Stimulated activated CD4-positive, alpha-beta T cell treated with anti-CD3 and anti-CD28 coated beads, Interleukin-2, amount 100 ng/mL, for 4 hours (primary cell): ENCODE results near the gene NTRK2.

Experiments used
- DNase-seq: peaks from one replicate; pipeline ENCODE4 v3.0.0-alpha.2; 2020; ENCODE audit warnings: low read depth

Gene NTRK2

GRCh38 chr9:84975926-84976325 lies 306.4 kb downstream of the NTRK2 start:
- DNase-seq: no peak

GRCh38 chr9:84978661-84979060 lies 309.1 kb downstream of the NTRK2 start:
- no peak for DNase-seq

DNA sequence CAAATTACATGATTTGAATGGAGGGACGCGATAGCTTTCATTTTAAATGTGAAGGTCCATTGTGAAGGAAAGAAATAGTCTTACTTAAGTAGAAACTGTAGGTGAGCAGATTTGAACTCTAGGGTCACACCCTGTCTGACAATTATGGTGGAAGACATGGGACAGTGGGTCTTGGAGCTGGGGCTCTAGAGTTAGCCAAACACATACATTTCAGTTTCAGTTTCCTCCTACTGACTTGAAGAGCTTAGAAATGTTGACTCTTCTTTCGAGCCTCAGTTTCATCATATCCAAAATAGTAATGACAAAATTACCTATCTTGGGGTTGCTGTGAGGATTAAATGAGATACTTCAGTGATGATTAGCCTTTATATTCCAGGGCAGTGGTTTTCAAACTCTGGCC lies 314.2 kb downstream of the NTRK2 start:
- no peak for DNase-seq

- DNase-seq: no peak
Observed at GRCh38 chr9:84988621-84989020, 319.1 kb downstream of the NTRK2 start.

GRCh38 chr9:84990416-84990815 lies 320.9 kb downstream of the NTRK2 start:
- DNase-seq: no peak

- DNase-seq: no peak
Observed at GRCh38 chr9:84990850-84991513, 321.5 kb downstream of the NTRK2 start.

DNA sequence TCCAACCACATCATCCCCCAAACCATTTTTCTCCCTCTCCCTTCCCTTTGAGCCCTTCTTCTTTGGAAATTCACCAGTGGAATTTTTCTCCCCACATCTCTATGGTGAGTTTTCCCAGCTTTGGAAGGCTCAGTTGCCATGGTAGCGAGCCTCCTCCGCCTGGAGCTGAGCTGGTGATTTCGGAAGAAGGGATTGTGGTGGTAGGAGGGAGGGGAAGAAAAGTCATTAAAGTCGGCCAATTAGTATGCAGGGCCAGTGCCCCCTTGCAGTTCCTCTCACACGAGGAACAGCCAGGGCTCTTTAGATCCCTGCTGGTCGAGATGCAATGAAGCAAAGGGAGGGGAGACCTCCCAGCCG lies 322.0 kb downstream of the NTRK2 start:
- no peak for DNase-seq

DNA sequence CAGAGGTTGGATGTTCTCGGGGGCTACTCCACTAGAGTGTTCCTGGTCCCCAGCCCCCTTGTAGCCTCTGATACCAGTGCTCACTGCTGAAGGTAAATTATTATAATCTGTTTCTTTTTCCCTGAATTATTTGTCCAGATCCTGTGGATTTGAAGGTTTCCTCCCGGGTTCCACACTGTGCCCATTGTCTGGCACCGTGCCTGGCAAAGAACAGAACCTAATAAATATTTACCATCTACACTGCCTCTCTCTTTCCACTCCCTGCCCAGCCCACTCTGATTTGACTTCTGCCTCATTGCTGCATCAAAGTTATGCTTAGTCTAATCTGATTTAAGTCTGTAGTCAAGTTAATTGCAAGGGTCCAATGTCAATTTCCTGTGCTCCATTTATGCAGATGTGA lies 322.9 kb downstream of the NTRK2 start:
- no peak for DNase-seq

DNA sequence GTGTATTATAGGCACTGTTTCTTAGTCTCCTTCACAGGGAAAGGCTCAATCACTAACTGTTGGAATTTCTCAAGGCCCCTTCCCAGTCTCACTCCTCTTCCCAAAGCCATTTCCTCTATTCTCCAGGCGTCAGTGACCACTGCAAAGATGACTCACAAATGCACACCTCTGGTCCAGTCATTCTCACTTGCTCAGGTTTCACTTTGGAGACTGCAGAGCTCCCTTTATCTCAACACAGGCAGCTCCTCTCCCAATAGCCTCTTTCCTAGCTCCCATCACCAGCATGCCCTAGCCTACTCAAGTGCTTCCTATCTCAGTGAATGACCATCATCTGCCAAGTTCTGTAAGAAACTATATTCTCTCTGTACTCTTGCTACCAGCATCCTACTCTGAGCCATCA lies 323.6 kb downstream of the NTRK2 start:
- no peak for DNase-seq

- no peak for DNase-seq
Observed at GRCh38 chr9:84996029-84996428, 326.5 kb downstream of the NTRK2 start.

GRCh38 chr9:84996716-84997115 lies 327.2 kb downstream of the NTRK2 start:
- no peak for DNase-seq

GRCh38 chr9:84997472-84997871 lies 327.9 kb downstream of the NTRK2 start:
- DNase-seq: no peak

- no peak for DNase-seq
Observed at GRCh38 chr9:84998639-84999038, 329.1 kb downstream of the NTRK2 start.

GRCh38 chr9:84999788-85000187 lies 330.3 kb downstream of the NTRK2 start:
- DNase-seq: no peak

DNA sequence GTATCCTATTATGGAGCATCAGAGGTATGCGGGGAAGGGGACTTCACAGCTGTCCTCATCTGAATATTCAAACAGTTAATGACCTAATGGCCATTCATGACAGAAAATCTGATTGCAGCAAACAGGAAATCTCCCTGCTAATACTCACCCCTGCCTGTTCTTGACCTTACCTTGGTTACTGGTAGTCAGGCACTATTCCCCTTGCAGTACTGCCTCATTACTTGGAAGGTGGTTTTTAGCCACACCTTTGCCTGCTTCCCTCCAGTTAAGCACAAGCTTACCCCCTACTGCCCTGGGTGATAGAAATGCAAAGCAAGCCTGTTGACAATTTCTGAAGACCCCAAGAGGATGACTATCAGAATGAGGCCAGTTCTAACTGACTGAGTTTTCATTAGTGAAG lies 332.4 kb downstream of the NTRK2 start:
- DNase-seq: no peak

DNA sequence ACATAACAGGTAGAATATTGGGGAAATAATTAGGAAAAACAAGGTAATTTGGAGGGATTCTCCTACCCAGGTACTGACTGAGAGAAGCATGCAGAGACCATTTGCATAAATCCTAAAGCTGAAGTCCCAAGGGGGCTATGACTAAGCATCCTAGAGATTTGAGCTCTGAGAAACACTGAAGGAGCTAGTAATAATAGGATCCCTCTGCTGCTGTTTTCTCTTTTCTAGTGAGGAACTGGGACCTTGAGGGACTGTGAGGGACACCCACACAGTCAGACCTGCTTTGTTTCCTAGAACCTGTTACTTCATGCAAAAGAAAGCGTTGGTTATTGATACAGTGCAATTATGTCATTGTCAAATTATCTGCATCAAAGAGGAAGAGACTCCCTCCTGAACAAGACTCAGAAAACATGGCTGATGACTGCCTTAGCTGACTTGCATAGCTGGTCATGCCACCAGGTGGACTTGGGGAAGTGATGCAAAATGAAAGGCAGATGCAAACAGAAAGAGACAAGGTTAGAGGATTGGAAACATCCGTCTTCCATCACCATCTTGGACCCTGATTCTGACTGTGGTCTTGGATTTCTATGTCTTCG lies 335.4 kb downstream of the NTRK2 start:
- DNase-seq: no peak

GRCh38 chr9:85007748-85008147 lies 338.2 kb downstream of the NTRK2 start:
- no peak for DNase-seq

DNA sequence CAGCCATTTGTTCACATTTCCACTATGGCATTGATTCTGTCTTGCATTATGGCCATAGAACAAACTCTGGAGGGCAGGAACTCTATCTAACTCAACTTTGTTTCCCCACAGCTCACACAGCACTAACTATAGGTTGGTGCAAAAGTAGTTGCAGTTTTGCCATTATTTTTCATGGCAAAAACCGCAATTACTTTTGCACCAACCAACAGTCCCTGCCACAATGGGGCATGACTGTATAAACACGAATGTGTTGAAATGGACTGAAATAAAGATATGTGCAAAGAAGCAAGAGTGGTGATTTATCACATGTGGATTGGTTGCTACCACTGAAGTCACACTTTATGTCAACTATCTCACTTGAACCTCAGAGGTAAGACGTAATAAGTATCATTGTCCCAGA lies 338.7 kb downstream of the NTRK2 start:
- DNase-seq: no peak

- no peak for DNase-seq
Observed at GRCh38 chr9:85009251-85009650, 339.7 kb downstream of the NTRK2 start.

GRCh38 chr9:85013703-85014102 lies 344.2 kb downstream of the NTRK2 start:
- DNase-seq: no peak

- DNase-seq: no peak
Observed at GRCh38 chr9:85014292-85014691, 344.8 kb downstream of the NTRK2 start.

DNA sequence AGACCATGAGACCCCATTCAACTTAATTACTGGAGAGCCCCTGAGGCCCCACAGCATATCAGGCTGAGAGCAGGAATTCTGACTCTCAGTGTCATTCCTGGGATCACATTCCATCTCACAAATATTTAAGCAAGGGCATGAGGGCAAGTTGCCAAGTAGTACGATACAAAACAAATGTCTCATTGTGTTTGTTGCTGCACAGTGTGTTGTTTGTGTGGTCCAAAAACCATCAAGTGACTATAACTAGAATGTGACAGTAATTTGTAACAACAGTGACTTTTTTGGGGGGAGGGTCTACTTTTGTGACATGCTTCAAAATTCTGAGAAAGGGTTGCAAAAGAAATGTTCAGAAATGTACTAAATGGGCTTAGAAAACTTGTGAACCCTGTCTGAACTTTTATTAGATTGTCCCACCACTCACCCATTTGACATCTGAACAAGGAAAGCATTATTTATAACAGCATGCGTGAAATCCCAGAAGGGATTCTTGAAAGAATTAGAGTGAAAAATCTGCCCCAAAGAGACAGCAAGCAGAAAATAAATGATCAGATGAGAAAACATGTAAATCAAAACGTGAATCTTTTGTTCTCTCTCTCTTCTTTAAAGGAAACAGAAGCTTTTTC lies 347.0 kb downstream of the NTRK2 start:
- no peak for DNase-seq

DNA sequence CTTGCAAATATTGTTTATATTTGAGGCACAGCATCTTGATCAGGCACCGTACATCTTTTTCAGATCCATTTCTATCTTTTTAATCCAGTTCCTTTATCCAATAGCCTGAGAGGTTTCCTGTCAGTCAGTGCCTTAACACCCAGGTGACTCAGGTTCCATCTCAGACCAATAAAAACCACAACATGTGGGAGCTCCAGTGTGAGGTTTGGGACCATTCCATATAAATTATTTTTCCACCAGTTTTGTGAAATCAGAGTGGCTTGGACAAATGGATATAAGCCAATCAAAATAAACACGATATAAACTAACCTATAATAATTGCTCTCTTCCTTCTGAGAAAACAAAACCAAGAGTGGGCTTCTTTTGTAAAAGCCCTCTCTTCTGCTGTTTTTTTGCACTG lies 351.3 kb downstream of the NTRK2 start:
- DNase-seq: no peak

DNA sequence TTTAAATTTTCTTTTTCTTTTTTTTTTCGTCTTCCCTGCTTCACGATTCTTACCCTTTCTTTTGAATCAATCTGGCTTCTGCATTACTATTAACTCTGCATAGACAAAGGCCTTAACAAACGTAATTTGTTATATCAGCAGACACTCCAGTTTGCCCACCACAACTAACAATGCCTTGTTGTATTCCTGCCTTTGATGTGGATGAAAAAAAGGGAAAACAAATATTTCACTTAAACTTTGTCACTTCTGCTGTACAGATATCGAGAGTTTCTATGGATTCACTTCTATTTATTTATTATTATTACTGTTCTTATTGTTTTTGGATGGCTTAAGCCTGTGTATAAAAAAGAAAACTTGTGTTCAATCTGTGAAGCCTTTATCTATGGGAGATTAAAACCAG lies 352.2 kb downstream of the NTRK2 start:
- DNase-seq: no peak
